ENCODE data around the gene PITHD1.
"Not testable (repeated sequence)": the region's sequence is repeated elsewhere in the genome, so short reads cannot be mapped to it uniquely, and the experiment has no call there.

Gene PITHD1

GRCh38 chr1:23799255-23799569, 21.0 kb downstream of the PITHD1 start:
- DNase-seq (ENCODE audit: low spot score), result no peak

DNA sequence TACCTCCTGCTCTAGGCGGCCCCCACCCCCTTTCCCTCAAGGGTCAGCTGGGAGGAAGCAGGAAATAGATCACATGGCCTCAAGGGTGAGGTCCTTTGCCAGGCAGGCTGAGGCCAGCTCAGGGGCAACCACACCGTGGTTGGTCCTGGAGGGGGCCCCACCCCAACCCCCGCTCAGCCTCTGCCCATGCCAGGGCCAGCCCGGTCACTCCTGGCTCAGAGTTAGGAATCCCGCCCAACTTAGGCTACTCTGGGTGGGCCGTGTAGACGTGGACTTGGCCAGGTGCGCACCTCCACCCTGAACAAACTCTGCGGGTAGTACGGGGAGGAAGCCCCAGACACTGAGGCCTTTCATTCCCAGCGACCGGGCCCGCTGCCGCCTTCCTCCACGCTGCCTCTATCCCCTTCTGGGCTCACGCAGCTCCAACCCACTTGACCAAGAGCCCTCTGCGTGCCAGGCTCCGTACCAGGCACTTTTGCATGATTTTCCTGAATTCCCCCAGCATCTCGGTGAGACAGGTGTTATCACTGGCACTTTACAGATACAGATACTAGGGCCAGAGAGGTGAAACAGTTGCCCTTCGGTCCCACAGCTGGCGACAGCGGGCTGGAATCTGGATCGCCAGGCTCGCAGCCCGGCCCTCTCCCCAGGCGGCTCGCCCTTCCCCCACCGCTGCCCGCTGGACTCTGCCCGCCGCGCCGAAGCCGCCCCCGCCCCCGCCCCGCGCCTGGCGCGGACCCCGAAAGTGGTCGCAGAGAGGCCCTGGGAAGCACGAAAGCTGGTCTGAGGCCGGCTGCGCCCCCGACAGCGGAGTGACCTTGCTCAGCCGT, 21.6 kb downstream of the PITHD1 start:
- no peak for DNase-seq (ENCODE audit: low spot score)

DNA sequence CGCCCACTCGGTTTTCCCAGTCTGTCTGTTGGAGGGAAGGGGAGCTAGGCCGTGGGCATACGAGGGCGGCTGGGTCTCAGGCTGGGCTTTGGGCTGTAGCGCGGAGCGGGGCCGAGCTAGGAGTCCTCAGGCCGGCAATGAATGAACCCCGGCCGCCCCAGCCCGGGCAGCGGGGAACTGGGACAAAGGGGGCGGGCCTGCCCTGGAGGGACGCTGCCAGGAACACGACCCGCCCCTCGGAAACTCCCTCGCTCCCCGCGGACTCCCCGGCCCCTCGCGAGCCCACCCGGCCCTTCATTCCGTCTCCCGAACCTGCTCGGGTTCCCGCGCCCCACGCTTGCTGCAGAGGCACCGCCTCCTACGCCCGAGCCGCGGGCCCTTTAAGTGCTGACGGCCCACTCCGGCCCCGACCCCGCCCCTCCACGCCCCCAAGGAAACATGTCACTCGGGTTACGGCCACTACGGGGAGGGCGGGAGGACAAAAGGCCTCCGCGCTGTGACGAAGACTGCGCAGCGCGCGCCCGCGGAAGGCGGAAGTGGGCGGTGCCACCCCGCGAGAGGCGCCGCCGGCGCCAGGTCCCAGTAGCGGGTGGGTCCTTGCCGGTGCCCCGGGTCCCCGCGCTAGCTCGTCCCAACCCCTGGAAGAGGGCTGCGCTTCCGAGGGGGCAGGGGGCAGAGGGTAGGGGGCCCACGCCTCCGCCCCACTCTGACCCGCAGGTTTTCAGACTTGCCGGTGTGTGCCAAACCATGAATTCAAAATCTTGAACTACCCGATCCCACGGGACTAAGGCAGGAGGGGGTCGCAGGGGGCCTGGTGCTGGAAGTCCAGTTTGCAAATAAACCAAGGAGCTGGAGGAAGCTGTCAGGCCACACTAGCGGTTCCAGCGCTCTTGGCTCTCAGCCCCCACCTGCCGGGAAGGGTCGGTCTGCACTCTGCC, 22.5 kb downstream of the PITHD1 start, which contains the start of gene GALE:
Gene GALE (minus strand): TSS at position 355 of the 938 bp plus-strand sequence. CDS start 1,747 bp downstream, outside the sequence.
- peak; percentile 95 for DNase-seq (ENCODE audit: low spot score)

- DNase-seq (ENCODE audit: low spot score), result no peak
These were observed 23.1 kb downstream of the PITHD1 start for GRCh38 chr1:23801338-23801748.

DNA sequence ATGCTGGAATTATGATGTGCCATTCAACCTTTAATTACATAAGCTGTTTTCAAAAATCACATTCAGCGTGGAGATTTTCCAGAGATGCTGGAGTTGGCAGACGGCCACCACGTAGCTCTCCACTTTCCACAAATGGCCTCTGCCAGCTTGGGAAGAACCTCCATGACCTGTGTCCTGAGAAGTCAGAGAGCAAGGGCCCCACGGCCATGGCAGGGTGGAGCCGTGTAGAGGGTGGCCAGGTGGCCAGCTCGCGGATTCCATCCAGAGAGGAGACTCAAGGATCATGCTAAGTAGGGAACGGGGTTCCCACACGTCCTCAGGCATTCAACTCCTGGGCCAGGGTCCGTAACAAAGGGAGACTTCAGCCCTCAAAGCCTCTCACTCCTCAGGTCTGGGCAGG, 23.7 kb downstream of the PITHD1 start:
- no peak for DNase-seq (ENCODE audit: low spot score)

DNA sequence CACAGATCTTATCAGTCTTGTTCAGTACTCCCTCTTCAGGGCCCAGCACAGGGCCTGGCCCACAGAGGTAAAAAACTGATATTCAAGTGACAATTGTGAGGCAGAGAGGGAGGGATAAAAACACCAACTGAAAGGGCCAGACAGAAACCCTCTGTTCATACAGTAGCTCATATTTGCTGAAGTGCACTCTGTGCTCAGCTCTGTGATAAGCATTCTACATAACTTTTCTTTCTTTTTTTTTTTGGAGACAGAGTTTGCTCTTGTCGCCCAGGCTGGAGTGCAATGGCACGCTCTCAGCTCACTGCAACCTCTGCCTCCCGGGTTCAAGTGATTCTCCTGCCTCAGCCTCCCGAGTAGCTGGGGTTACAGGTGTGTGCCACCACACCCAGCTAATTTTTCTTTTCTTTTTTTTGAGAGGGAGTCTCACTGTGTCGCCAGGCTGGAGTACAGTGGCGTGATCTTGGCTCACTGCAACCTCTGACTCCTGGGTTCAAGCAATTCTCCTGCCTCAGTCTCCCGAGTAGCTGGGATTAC, 24.7 kb downstream of the PITHD1 start:
- DNase-seq (ENCODE audit: low spot score), result not testable (repeated sequence)

DNA sequence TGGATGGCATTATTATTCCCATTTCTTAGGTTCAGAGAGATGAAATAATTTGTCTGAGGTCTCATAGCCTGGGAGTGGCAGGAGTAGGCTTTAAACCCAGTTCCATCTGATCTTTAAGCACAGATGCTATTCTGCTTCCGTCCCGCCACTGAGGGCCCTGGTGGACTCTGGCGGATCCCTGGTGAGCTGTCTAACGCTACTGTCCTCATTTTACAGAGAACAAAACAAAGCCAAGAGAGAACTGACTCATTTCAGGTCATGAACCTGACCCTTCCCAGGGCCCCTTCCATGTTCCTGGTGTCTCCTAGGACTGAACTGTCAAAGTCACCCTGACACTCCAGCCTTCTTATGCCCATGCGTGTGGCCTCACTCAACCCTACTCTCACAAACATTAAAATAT, 25.5 kb downstream of the PITHD1 start:
- no peak for DNase-seq (ENCODE audit: low spot score)

- DNase-seq (ENCODE audit: low spot score), result peak; percentile 51
These were observed 26.1 kb downstream of the PITHD1 start for GRCh38 chr1:23804183-23804835.

- DNase-seq (ENCODE audit: low spot score), result no peak
These were observed 26.8 kb downstream of the PITHD1 start for GRCh38 chr1:23805025-23805424.

GRCh38 chr1:23806280-23806679, 28.1 kb downstream of the PITHD1 start:
- DNase-seq (ENCODE audit: low spot score), result no peak

DNA sequence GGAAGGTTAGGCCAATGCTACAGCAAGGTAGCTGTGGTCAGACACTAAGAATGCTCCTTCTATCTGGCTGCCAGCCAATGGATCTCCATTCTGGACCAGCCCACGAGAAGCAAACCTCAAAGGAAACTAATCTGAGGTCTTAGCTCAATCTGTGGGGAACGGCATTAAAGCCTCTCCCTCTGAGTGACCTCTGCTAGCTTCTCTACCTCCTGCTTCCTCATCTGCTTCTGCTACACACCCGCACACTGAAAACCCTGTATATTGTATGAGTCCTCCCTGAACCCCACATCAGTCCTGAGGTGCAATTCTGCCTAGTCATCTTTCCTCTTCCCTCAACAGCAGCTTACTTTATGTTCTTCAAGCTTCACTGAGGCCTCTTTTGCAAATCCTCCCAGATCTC, 29.2 kb downstream of the PITHD1 start:
- no peak for DNase-seq (ENCODE audit: low spot score)

GRCh38 chr1:23809751-23810171, 31.5 kb downstream of the PITHD1 start:
- peak; percentile 92 for DNase-seq (ENCODE audit: low spot score)

DNA sequence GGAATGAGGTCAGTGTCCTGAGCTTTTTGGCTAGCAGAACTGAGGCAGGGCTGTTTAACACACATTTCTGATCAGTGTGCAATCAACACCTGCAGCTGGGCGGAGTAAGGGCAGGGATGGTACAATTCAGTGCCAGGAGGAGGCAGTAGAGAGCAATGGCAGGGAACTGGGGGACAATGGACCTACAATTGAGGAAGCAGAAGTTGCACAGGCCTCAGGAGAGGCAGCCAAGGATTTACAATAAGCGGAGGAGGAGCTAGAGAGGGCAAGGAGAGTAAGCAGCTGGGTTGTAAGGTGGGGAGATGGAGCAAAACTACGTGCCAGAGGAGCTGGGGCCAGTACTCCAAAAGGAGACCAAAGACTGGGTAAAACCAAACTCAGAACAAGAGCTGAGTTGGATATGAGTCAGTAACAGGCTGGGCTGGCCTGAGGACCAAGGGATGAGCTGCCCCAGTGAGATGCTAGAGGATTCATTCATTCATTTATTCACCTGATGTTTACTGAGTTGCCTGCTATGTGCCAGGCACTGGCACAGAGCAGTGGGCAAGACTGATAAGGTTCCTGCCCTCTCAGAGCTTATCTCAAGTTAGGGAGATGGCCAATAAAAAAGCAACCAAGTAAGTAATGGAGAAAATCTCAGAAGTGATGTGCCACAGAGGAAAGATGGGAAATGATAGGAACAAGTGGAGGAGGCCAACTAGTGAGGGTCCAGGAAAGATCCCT, 32.8 kb downstream of the PITHD1 start:
- DNase-seq (ENCODE audit: low spot score), result peak; percentile 85

DNA sequence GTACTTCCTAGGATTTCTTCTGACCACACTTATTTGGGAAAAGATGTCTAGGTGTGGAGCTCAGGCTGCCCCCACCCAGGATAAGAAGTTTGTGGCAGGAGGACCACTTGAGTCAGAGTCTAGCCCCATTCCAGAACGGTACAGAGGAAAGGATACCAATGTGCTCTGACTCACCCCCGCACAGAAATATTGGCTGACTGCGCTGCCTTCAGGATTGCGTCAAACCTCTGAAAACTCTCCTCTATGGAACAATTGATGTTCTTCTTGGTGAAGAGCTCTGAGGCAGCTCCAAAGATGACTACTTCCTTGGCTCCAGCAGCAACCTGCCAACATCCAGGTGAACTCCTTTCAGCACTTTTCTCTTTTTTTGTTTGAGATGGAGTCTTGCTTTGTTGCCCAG, 35.8 kb downstream of the PITHD1 start:
- no peak for DNase-seq (ENCODE audit: low spot score)

GRCh38 chr1:23816361-23816760, 38.1 kb downstream of the PITHD1 start:
- DNase-seq (ENCODE audit: low spot score), result no peak

DNA sequence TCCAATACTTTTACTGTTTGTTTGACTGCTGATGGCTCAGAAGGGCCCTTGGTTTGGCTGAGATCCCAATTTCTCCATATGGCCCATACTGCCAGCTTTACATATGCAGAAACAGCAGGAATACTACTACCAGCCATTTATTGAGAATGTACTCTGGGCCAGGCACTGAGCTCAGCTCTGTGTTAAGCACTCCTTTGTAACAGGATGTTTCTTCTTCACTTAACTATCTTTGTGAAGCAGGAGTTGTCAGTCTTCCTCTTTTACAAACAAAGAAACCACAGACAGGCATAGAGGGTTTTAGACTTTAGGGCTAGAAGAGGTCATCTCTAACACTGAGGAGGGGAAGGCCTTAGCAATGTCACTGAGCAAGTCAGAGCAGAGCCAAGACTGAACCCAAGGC, 38.7 kb downstream of the PITHD1 start:
- no peak for DNase-seq (ENCODE audit: low spot score)

- DNase-seq (ENCODE audit: low spot score), result no peak
These were observed 39.4 kb downstream of the PITHD1 start for GRCh38 chr1:23817633-23818032.

DNA sequence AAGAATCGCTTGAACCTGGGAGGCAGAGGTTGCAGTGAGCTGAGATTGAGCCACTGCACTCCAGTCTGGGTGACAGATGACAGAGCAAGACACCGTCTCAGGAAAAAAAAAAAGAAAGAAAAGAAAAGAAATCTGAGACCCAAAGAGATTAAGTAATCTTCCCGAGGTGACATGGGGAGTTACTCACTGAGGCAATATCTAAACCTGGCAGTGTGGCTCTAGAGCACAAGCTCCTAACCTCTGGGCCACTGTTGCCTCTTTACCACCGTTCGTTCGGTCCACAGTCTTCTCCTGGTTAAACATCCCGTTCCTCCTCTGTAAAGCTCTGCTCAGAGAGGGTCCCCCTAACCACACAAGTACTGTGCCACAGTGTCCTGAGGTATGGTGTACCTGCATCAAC, 45.5 kb downstream of the PITHD1 start:
- DNase-seq (ENCODE audit: low spot score), result no peak

DNA sequence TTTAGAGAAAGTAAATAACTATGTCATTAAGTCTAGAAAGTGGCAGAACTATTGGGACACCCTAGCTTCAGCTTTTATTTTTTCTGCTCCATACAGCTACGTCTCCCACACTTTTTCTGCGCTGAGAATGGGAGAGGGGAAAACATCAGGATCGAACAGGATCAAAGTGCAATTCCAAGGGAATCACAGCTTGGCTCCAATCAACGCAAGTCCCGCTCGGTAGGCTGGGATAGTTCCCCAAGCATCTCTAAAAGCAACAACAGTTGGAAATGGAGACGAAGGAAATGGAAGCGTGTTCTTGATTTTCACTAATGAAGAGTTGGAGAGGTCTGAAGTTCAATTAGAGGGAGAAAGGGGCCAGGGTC, 46.5 kb downstream of the PITHD1 start:
- DNase-seq (ENCODE audit: low spot score), result no peak

DNA sequence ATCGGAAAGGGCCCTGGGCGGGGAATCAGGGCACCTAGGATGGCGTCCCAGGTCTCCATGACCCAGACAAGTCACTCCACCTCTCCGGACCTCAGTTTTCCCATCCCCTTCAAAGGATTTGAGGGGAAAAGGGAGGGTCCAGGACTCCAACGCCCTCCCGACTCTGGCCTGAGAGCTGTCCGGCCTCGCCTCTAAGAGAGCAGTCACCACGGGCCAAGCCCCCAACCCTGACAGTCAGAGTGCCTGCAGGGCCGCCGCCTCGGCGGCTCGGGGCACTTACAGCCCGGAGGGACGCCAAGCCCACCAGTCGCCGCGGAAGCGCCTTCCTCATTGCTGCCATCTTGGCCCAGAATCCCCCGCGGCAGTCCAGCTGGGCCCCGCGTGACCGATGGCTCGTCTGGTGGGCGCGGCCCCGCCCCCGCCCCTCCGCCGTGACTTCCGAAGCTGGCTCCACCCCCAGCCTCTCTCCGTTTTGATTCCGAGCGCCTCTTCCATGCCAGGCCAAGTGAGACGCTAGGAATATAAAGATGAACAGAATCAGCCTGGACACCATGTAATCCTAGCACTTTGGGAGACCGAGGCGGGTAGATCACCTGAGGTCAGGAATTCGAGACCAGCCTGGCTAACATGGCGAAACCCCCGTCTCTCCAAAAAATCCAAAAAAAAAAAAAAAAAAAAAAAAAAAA, 47.0 kb downstream of the PITHD1 start, which contains the start of gene HMGCL:
Gene HMGCL (minus strand): TSS at position 354 of the 686 bp plus-strand sequence. CDS start 14 bp downstream, at position 340.
- DNase-seq (ENCODE audit: low spot score), result peak; percentile 92
